GM19043 (cell line): Measurements from ENCODE around the gene ABL1.

Experiments used
- ATAC-seq: cut with Tn5 transposase; IDR thresholded peaks from one replicate; pipeline ENCODE4 v1.9.1; 2021; ENCODE audit warnings: low read depth; ENCODE audit not compliant: unreplicated experiment

Gene ABL1

GRCh38 chr9:130927995-130928900 is 93.2 kb downstream of the ABL1 start:
- ATAC-seq = no peak

GRCh38 chr9:130929571-130930038 is 94.6 kb downstream of the ABL1 start:
- ATAC-seq = no peak

GRCh38 chr9:130930132-130930803 is 95.2 kb downstream of the ABL1 start:
- no peak for ATAC-seq

- ATAC-seq = no peak
Observed at GRCh38 chr9:130930804-130931349, 95.8 kb downstream of the ABL1 start.

- ATAC-seq = no peak
Observed at GRCh38 chr9:130931508-130932254, 96.6 kb downstream of the ABL1 start.

- no peak for ATAC-seq
Observed at GRCh38 chr9:130932255-130933079, 97.4 kb downstream of the ABL1 start.

- no peak for ATAC-seq
Observed at GRCh38 chr9:130933114-130934046, 98.3 kb downstream of the ABL1 start.

- ATAC-seq = no peak
Observed at GRCh38 chr9:130934246-130934645, 99.2 kb downstream of the ABL1 start.

GRCh38 chr9:130934702-130935647 is 99.9 kb downstream of the ABL1 start:
- no peak for ATAC-seq

- ATAC-seq = no peak
Observed at GRCh38 chr9:130935648-130936271, 100.7 kb downstream of the ABL1 start.

- no peak for ATAC-seq
Observed at GRCh38 chr9:130936285-130937117, 101.4 kb downstream of the ABL1 start.
